ENCODE results near the gene TNFRSF12A.
"Not testable (repeated sequence)": the region's sequence is repeated elsewhere in the genome, so short reads cannot be mapped to it uniquely, and the experiment has no call there.

Gene TNFRSF12A

DNA sequence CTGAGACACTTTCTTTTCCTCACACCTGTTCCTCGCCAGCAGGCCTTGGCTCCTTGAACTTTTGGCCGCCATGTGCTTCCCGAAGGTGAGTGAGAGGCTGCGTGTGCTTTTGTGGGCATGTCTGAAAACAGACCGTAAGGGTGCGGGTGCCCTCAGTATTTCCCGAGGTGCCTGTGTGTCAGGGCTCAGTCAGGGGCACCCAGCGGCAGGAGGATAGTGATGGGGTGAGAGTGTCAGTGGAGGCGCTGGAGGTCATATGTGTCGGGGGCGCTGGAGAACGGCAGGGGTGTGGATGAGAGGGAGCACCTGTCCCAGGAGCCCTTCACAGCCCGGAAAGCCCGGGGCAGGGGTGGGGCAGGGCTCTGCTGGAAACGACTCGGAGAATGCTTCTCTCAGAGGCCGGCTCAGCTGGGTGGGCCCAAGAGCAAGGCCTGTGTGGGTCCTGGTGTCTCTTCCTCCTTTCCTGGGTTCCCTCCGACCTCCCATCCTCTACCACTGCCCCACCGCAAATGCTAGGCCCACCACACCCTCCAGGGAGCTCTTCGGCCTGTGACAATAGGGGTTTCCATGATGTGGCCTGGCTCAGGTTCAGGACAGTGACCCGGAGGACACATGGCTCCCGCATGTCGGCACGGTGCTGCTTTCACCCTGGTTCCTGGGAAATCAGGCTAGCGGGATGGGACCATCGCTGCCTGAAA is 45.7 kb downstream of the TNFRSF12A start:
- DNase-seq (ENCODE audit: low spot score), result no peak

DNA sequence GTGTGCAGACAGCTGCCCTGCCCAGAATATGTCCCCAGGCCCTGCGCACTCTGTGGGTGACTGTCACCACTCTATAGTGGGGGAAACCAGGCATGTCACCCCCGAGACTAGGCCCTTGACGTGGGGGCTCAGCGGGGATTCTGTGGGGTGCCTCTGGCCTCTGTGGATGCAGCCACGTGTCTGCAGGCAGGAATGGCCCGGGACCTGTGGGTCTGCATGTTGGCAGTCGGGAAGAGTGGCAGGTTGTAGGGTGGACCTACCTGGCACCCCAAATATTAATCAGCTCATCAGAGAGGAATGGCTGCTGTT is 46.2 kb downstream of the TNFRSF12A start:
- no peak for DNase-seq (ENCODE audit: low spot score)

DNA sequence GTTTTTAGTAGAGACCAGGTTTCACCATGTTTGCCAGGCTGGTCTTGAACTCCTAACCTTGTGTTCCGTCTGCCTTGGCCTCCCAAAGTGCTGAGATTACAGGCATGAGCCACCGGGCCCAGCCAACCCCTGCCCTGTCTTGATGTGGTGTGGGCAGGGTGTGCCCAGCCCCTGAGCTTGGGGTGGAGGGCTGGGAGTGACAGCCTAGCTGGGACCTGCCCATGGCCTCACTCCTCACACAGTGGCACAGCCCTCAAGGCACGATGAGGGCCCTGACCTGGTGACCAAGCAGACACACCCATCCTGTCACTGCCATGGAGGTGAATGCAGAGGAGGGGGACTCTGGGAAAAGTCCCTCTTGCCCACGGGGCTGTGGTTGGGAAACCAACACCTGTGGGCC is 48.3 kb downstream of the TNFRSF12A start:
- no peak for DNase-seq (ENCODE audit: low spot score)

DNA sequence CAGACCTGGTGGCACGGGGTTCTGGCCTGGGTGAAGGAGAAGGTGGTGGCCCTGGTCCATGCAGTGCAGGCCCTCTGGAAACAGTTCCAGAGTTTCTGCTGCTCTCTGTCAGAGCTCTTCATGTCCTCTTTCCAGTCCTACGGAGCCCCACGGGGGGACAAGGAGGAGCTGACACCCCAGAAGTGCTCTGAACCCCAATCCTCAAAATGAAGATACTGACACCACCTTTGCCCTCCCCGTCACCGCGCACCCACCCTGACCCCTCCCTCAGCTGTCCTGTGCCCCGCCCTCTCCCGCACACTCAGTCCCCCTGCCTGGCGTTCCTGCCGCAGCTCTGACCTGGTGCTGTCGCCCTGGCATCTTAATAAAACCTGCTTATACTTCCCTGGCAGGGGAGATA is 49.0 kb downstream of the TNFRSF12A start:
- not testable (repeated sequence) for DNase-seq (ENCODE audit: low spot score)

- no peak for DNase-seq (ENCODE audit: low spot score)
Measured at GRCh38 chr16:3070608-3071111, 50.5 kb downstream of the TNFRSF12A start.

DNA sequence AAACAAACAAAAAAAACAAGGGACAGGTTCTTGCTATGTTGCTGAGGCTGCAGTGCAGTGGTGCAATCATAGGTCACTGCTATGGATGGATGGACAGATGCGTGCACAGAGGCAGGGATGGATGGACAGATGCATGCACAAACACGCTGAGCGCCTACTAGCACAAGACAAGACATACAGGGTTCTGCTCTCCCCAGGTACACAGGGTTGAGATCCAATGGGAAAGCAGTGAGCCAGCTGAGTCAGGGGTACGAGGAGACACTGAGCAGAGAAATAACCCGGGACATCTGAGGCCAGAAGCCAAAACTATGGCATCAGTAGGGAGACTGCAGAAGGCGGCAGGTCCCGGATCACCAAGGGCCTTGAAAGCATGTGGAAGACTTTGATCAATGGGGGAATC is 51.5 kb downstream of the TNFRSF12A start:
- DNase-seq (ENCODE audit: low spot score), result no peak

All from COLO829 (cell line).